HepG2 (cell line): Measurements from ENCODE around the gene CIAPIN1. TPM values are rescaled to one million over a fixed set of nuclear protein-coding genes. Genes with fewer than 3 reads are reported as not detected.

Experiments
- IKZF5 ChIP-seq: IDR thresholded peaks from 2 replicates; pipeline ENCODE4 v1.6.1; 2018; ENCODE audit warnings: missing genetic modification reagents, mild to moderate bottlenecking, missing compliant biosample characterization
- KLF12 ChIP-seq: sonication (generic); formaldehyde crosslinking; IDR thresholded peaks from 2 replicates; pipeline ENCODE4 v1.4.0; 2020; ENCODE audit warnings: missing genetic modification reagents, borderline replicate concordance
- PITX1 ChIP-seq: sonication (generic); formaldehyde crosslinking; IDR thresholded peaks from 2 replicates; pipeline ENCODE4 v1.5.1; 2020; ENCODE audit warnings: mild to moderate bottlenecking, missing genetic modification reagents
- REST ChIP-seq, 2 experiments: IDR thresholded peaks; 2 replicates each; pipeline ENCODE4 v1.6.1; 2011 to 2012; ENCODE audit warnings: low read length in 2 of 2, borderline replicate concordance in 1 of 2, low read depth in 1 of 2, mild to moderate bottlenecking in 1 of 2, moderate library complexity in 1 of 2
- SNAPC2 ChIP-seq: sonication (generic); formaldehyde crosslinking; IDR thresholded peaks from 2 replicates; pipeline ENCODE4 v1.8.1; 2022; ENCODE audit warnings: mild to moderate bottlenecking, missing genetic modification reagents
- SPEN ChIP-seq: sonication (generic); formaldehyde crosslinking; IDR thresholded peaks from 2 replicates; pipeline ENCODE4 v1.5.1; 2020; ENCODE audit warnings: low read depth, mild to moderate bottlenecking, missing genetic modification reagents
- ZBTB3 ChIP-seq: sonication (generic); formaldehyde crosslinking; IDR thresholded peaks from 2 replicates; pipeline ENCODE4 v1.4.0; 2020; ENCODE audit warnings: low read depth, mild to moderate bottlenecking, moderate library complexity, missing genetic modification reagents, borderline replicate concordance
- ZNF605 ChIP-seq: sonication (generic); formaldehyde crosslinking; IDR thresholded peaks from 2 replicates; pipeline ENCODE4 v1.8.0; 2022; ENCODE audit warnings: mild to moderate bottlenecking, missing genetic modification reagents
- polyA plus RNA-seq, 8 experiments: library from polyadenylated mRNA; depleted of rRNA in 3 of 8; stranded (reverse) in 7 of 8; unstranded in 1 of 8; fragments of >200 nt; fragmentation: Illumina TruSeq in 4 of 8; extraction: Trizol in 4 of 8; gene quantifications; 2 replicates each; pipeline versions ENCODE4 v1.2.1 to v1.2.3, GENCODE V29; 2011 to 2016; ENCODE audit warnings: low read depth in 4 of 8, missing spikeins in 1 of 8, mixed read lengths in 1 of 8; ENCODE audit not compliant: insufficient read depth in 1 of 8
- total RNA-seq, 5 experiments: library from RNA; depleted of rRNA; stranded (reverse); fragments of >200 nt; fragmentation: Illumina TruSeq; extraction: Trizol; gene quantifications; 2 replicates each; pipeline ENCODE4 v1.2.3, GENCODE V29; 2016; ENCODE audit warnings: low read depth in 1 of 5
- TF ChIP-seq, protein P1 (sequence below): sonication (generic); formaldehyde crosslinking; conservative IDR thresholded peaks from 2 replicates; pipeline ENCODE4 v1.8.0; 2022; ENCODE audit warnings: missing genetic modification reagents

CIAPIN1 gene
- total and polyA plus RNA-seq, 2 of the 13 experiments (the other 11 are each of a cell fraction or from before 2014, with no cell fraction given), result 69.3 to 89.7 TPM

DNA sequence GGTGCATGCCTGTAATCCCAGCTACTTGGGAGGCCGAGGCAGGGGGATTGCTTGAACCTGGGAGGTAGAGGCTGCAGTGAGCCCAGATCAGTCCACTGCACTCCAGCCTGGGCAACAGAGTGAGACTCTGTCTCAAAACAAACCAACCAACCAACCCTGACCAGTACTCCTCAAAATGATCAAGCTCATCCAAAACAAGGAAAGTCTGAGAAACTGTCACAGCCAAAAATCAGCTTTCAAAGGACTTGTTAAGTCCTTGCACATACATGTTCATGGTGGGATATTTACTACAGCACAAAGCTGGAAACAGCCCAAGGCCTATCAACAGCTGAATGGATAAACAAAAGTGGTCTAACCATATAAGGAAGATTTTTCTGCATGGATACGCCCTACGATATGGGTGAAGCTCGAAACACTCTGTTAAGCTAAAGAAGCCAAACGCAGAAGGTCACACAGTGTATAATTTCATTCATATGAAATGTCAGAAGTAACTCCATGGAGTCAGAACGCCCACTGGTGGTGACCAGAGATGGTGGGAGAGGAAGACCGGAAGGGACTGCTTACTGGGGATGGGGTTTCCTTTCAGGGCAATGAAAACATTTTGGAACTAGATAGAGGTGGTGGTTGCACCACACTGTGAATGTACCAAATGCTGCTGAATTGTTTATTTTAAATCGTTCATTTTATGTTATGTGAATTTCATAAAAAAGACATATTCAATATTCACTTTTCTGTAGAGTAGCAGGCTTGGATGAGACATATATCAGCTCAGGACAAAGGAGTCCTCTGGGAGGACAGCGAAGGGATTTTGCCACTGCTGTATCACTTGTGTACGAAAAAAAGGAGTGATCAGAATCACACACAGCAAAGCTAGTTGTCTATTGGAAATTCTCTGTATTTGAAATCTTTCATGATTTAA is 24.9 kb downstream of the CIAPIN1 start (continued):
- TF ChIP-seq REST (IDR thresholded peaks at IDR 0.05; ENCODE audit: borderline replicate concordance in 1 of 2, low read depth in 1 of 2, low read length in 2 of 2) (no peak), ZBTB3 (no peak), KLF12 (CRISPR knock-in tag) (no peak), IKZF5 (CRISPR knock-in tag) (peak; percentile 28; the same call in 1 of the 2 replicates), PITX1 (CRISPR knock-in tag) (no peak), SNAPC2 (CRISPR knock-in tag) (no peak), SPEN (CRISPR knock-in tag) (no peak), ZNF605 (CRISPR knock-in tag) (no peak)
- TF ChIP-seq, protein P1, sequence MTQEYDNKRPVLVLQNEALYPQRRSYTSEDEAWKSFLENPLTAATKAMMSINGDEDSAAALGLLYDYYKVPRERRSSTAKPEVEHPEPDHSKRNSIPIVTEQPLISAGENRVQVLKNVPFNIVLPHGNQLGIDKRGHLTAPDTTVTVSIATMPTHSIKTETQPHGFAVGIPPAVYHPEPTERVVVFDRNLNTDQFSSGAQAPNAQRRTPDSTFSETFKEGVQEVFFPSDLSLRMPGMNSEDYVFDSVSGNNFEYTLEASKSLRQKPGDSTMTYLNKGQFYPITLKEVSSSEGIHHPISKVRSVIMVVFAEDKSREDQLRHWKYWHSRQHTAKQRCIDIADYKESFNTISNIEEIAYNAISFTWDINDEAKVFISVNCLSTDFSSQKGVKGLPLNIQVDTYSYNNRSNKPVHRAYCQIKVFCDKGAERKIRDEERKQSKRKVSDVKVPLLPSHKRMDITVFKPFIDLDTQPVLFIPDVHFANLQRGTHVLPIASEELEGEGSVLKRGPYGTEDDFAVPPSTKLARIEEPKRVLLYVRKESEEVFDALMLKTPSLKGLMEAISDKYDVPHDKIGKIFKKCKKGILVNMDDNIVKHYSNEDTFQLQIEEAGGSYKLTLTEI (CRISPR knock-in tag), result no peak
